ENCODE results near the gene NAGK. TPM values are rescaled to one million over a fixed set of nuclear protein-coding genes. Genes with fewer than 3 reads are reported as not detected.

NAGK gene
- total RNA-seq, 1 experiment from 2014 or later, result 58.9 TPM

DNA sequence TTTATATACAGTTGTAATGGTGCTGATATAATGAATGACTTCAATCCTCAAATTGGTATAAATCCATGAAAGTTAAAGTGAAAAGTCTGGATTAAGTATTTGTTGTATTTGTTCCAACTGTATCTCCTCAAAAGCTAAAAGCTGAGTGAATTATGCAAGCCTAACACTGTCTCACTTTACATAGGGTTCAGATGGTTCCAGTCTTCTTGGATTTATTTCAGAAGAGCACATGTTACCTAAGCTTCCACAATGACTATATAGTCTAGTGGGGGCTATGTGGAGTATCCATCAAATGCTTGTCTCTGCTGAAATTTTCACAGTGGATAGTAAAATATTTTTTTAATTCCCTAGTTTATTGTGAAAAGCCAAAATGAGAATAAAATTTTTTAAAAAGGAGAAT lies 48.6 kb downstream of the NAGK start:
- CTCF ChIA-PET, result interaction anchor here (1.0 to 1.2 kb wide), 2 partner anchors 47 to 116 kb away, joined by 3 read pairs; no protein-coding TSS in a partner anchor
- TF ChIP-seq SP1 (CRISPR knock-in tag; conservative IDR thresholded peaks at IDR 0.05) (no peak), PREB (CRISPR knock-in tag; IDR thresholded peaks at IDR 0.05; ENCODE audit: borderline replicate concordance) (no peak), SOX15 (CRISPR knock-in tag; IDR thresholded peaks at IDR 0.05) (no peak), ZNF532 (CRISPR knock-in tag; IDR thresholded peaks at IDR 0.05; ENCODE audit: borderline replicate concordance) (no peak), EMX1 (CRISPR knock-in tag; IDR thresholded peaks at IDR 0.05) (no peak), MAX (CRISPR knock-in tag; IDR thresholded peaks at IDR 0.05) (no peak), ATF3 (CRISPR knock-in tag; conservative IDR thresholded peaks at IDR 0.05) (no peak), ZNF121 (CRISPR knock-in tag; IDR thresholded peaks at IDR 0.05) (no peak), ELF4 (CRISPR knock-in tag; IDR thresholded peaks at IDR 0.05; ENCODE audit: low read depth) (no peak), ZBTB43 (CRISPR knock-in tag; IDR thresholded peaks at IDR 0.05) (no peak), HMGA2 (CRISPR knock-in tag; IDR thresholded peaks at IDR 0.05) (no peak), ZNF416 (CRISPR knock-in tag; IDR thresholded peaks at IDR 0.05) (no peak), ZNF671 (CRISPR knock-in tag; IDR thresholded peaks at IDR 0.05) (no peak)
- TF ChIP-seq, protein P1, sequence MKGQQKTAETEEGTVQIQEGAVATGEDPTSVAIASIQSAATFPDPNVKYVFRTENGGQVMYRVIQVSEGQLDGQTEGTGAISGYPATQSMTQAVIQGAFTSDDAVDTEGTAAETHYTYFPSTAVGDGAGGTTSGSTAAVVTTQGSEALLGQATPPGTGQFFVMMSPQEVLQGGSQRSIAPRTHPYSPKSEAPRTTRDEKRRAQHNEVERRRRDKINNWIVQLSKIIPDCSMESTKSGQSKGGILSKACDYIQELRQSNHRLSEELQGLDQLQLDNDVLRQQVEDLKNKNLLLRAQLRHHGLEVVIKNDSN (CRISPR knock-in tag; IDR thresholded peaks at IDR 0.05), result no peak
- POLR2A ChIA-PET, result no interaction called here
- Mint-ChIP-seq H3K9me3 (no peaks in the 10 kb centered on the region), H3K36me3 (peaks cover 33% of the 10 kb centered on the region), H3K4me3 (no peak overlapping the region), H3K27me3 (ENCODE audit: low read depth) (no peaks in the 10 kb centered on the region), H3K4me1 (no peaks in the 10 kb centered on the region), H3K27ac (no peak overlapping the region)
- no peak for ATAC-seq
- DNase-seq (ENCODE audit: low spot score), result no peak

- Mint-ChIP-seq H3K27me3 (ENCODE audit: low read depth) (no peaks in the 10 kb centered on the region), H3K36me3 (peaks cover 33% of the 10 kb centered on the region), H3K4me3 (no peak overlapping the region), H3K27ac (peak overlapping the region; percentile 72; the same call in 1 of the 2 replicates), H3K4me1 (no peaks in the 10 kb centered on the region), H3K9me3 (peaks cover 5% of the 10 kb centered on the region; the same call in 1 of the 2 replicates)
- ChIA-PET CTCF (interaction anchor here (1.5 kb wide), 1 partner anchor 119 kb away, joined by 4 read pairs; no protein-coding TSS in a partner anchor), POLR2A (no interaction called here)
- ATAC-seq, result no peak
- DNase-seq (ENCODE audit: low spot score), result no peak
- TF ChIP-seq, protein P2, sequence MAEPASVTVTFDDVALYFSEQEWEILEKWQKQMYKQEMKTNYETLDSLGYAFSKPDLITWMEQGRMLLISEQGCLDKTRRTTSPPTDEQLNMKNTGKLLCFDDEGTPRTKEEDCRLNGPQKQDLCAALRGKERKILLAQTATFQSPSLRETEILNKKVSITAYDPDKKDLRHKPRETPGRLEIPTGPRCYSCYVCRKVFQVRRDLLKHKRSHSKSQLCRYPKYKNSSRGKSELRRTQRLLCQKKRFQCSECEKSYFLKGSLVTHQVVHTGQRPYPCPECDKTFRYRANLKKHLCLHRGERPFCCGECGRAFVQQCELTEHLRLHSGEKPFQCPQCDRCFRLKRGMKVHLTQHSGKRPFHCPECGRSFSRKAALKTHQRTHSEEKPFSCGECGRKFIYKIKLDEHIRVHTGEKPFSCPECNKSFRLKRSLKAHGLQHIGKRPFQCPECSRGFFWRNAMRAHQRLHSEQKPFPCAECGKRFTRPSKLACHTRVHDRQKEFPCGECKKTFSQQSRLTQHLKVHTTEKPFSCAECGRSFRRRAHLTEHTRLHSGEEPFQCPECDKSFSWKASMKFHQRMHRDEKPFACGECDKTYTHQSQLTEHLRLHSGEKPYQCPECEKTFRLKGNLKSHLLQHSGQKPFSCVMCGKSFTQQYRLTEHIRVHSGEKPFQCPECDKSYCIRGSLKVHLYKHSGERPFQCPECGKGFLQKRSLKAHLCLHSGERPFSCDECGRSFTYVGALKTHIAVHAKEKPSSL (CRISPR knock-in tag; conservative IDR thresholded peaks at IDR 0.05), result no peak
- TF ChIP-seq EMX1 (CRISPR knock-in tag; IDR thresholded peaks at IDR 0.05) (no peak), ATF2 (CRISPR knock-in tag; IDR thresholded peaks at IDR 0.05; ENCODE audit: borderline replicate concordance, low read depth) (no peak), NFYB (CRISPR knock-in tag; conservative IDR thresholded peaks at IDR 0.05; ENCODE audit: low read depth) (no peak), NR3C1 (CRISPR knock-in tag; conservative IDR thresholded peaks at IDR 0.05; ENCODE audit: low read depth) (no peak), ZNF671 (CRISPR knock-in tag; IDR thresholded peaks at IDR 0.05) (no peak), PREB (CRISPR knock-in tag; IDR thresholded peaks at IDR 0.05; ENCODE audit: borderline replicate concordance) (no peak), ZBTB21 (CRISPR knock-in tag; IDR thresholded peaks at IDR 0.05; ENCODE audit: borderline replicate concordance) (no peak)
- TF ChIP-seq, protein P3, sequence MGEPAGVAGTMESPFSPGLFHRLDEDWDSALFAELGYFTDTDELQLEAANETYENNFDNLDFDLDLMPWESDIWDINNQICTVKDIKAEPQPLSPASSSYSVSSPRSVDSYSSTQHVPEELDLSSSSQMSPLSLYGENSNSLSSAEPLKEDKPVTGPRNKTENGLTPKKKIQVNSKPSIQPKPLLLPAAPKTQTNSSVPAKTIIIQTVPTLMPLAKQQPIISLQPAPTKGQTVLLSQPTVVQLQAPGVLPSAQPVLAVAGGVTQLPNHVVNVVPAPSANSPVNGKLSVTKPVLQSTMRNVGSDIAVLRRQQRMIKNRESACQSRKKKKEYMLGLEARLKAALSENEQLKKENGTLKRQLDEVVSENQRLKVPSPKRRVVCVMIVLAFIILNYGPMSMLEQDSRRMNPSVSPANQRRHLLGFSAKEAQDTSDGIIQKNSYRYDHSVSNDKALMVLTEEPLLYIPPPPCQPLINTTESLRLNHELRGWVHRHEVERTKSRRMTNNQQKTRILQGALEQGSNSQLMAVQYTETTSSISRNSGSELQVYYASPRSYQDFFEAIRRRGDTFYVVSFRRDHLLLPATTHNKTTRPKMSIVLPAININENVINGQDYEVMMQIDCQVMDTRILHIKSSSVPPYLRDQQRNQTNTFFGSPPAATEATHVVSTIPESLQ (CRISPR knock-in tag; IDR thresholded peaks at IDR 0.05), result no peak
Measured at GRCh38 chr2:71120195-71120594, 51.7 kb downstream of the NAGK start.
